Stomach smooth muscle (tissue), 2 donors: ENCODE data around the gene ARID3C.

ENCODE experiments used
- H3K27ac ChIP-seq: one replicate; pipeline ENCODE4 v1.7.0; 2013; ENCODE audit warnings: mild to moderate bottlenecking, low read length, inconsistent platforms
- H3K27me3 ChIP-seq, 2 donors: one replicate each; pipeline ENCODE4 v1.7.0; 2013; ENCODE audit warnings: low read length in 2 of 2; ENCODE audit not compliant: insufficient read depth in 2 of 2, control insufficient read depth in 1 of 2
- H3K36me3 ChIP-seq, 2 donors: one replicate each; pipeline ENCODE4 v1.7.0; 2013; ENCODE audit warnings: low read length in 2 of 2; ENCODE audit not compliant: control insufficient read depth in 2 of 2, insufficient read depth in 2 of 2
- H3K4me1 ChIP-seq: one replicate; pipeline ENCODE4 v1.7.0; 2013; ENCODE audit warnings: low read length; ENCODE audit not compliant: control insufficient read depth, insufficient read depth
- H3K4me3 ChIP-seq, 2 donors: one replicate each; pipeline ENCODE4 v1.7.0; 2013; ENCODE audit warnings: low read length in 2 of 2
- H3K9ac ChIP-seq, 2 donors: one replicate each; pipeline ENCODE4 v1.7.0; 2013; ENCODE audit warnings: low read length in 2 of 2, mild to moderate bottlenecking in 1 of 2
- H3K9me3 ChIP-seq, 2 donors: one replicate each; pipeline ENCODE4 v1.7.0; 2013; ENCODE audit warnings: low read length in 2 of 2; ENCODE audit not compliant: control insufficient read depth in 2 of 2
- donor health status: healthy.
- donor health status: Pancreatic carcinoma.

Gene ARID3C

GRCh38 chr9:34663303-34663605, 34.4 kb upstream of the ARID3C start:
- peaks cover 33% of the 10 kb centered on the region for H3K4me1 ChIP-seq
- H3K36me3 ChIP-seq = peaks cover 9 to 24% of the 10 kb centered on the region in 2 donors

GRCh38 chr9:34662526-34663302, 33.8 kb upstream of the ARID3C start, which contains the start of gene CCL27:
CCL27 (minus strand) TSS chr9:34662657; CDS start chr9:34662633, 24 bp downstream.
- H3K36me3 ChIP-seq = peaks cover 9 to 19% of the 10 kb centered on the region in 2 donors
- H3K4me1 ChIP-seq = peaks cover 30% of the 10 kb centered on the region
- no peaks in the 10 kb centered on the region for H3K27me3 ChIP-seq
- no peaks in the 10 kb centered on the region for H3K9me3 ChIP-seq
- no peak within 1 kb of the TSS for H3K27ac ChIP-seq
- no peak within 1 kb of the TSS for H3K4me3 ChIP-seq
- no peak within 1 kb of the TSS for H3K9ac ChIP-seq

More at GRCh38 chr9:34663303-34663605, 34.4 kb upstream of the ARID3C start:
- H3K4me3 ChIP-seq = no peak overlapping the region
- H3K27ac ChIP-seq = no peak overlapping the region
- H3K27me3 ChIP-seq = no peaks in the 10 kb centered on the region
- no peaks in the 10 kb centered on the region for H3K9me3 ChIP-seq
- no peak overlapping the region for H3K9ac ChIP-seq

- Histone ChIP-seq H3K27me3 (no peaks in the 10 kb centered on the region), H3K36me3 (peaks cover 9 to 17% of the 10 kb centered on the region in 2 donors), H3K9me3 (no peaks in the 10 kb centered on the region), H3K4me1 (peaks cover 24% of the 10 kb centered on the region), H3K9ac (no peak overlapping the region), H3K27ac (no peak overlapping the region), H3K4me3 (no peak overlapping the region)
These were observed 30.9 kb upstream of the ARID3C start for GRCh38 chr9:34659592-34660253.

GRCh38 chr9:34658461-34658860, 29.6 kb upstream of the ARID3C start:
- peaks cover 9 to 17% of the 10 kb centered on the region in 2 donors for H3K36me3 ChIP-seq
- no peak overlapping the region for H3K27ac ChIP-seq
- no peak overlapping the region for H3K4me3 ChIP-seq
- no peaks in the 10 kb centered on the region for H3K9me3 ChIP-seq
- H3K27me3 ChIP-seq = no peaks in the 10 kb centered on the region
- H3K9ac ChIP-seq = no peak overlapping the region
- peaks cover 28% of the 10 kb centered on the region for H3K4me1 ChIP-seq

GRCh38 chr9:34656992-34657391, 28.1 kb upstream of the ARID3C start:
- H3K9ac ChIP-seq = no peak overlapping the region
- H3K4me1 ChIP-seq = peaks cover 38% of the 10 kb centered on the region
- H3K27me3 ChIP-seq = no peaks in the 10 kb centered on the region
- H3K9me3 ChIP-seq = no peaks in the 10 kb centered on the region
- no peak overlapping the region for H3K4me3 ChIP-seq
- H3K27ac ChIP-seq = no peak overlapping the region
- H3K36me3 ChIP-seq = peaks cover 9 to 17% of the 10 kb centered on the region in 2 donors

GRCh38 chr9:34655394-34655793, 26.5 kb upstream of the ARID3C start:
- Histone ChIP-seq H3K4me1 (peaks cover 54% of the 10 kb centered on the region), H3K27me3 (no peaks in the 10 kb centered on the region), H3K9me3 (no peaks in the 10 kb centered on the region), H3K27ac (peak overlapping the region; percentile 93), H3K36me3 (peaks cover 4 to 6% of the 10 kb centered on the region in 2 donors), H3K4me3 (peak overlapping the region in 1 of 2 donors; percentile 52), H3K9ac (no peak overlapping the region)

- H3K27me3 ChIP-seq = no peaks in the 10 kb centered on the region
- peak overlapping the region in 1 of 2 donors; percentile 66 for H3K9ac ChIP-seq
- H3K36me3 ChIP-seq = peaks cover 3 to 8% of the 10 kb centered on the region in 2 donors
- H3K4me3 ChIP-seq = peak overlapping the region; percentile 47 to 63
- no peaks in the 10 kb centered on the region for H3K9me3 ChIP-seq
- H3K27ac ChIP-seq = peak overlapping the region; percentile 93
- peaks cover 56% of the 10 kb centered on the region for H3K4me1 ChIP-seq
These were observed 25.6 kb upstream of the ARID3C start for GRCh38 chr9:34654323-34655051.

GRCh38 chr9:34653151-34654072, 24.5 kb upstream of the ARID3C start:
- Histone ChIP-seq H3K4me3 (peak overlapping the region; percentile 70 to 82), H3K36me3 (peaks cover 12 to 19% of the 10 kb centered on the region in 2 donors), H3K4me1 (peaks cover 58% of the 10 kb centered on the region), H3K27me3 (no peaks in the 10 kb centered on the region), H3K9me3 (no peaks in the 10 kb centered on the region), H3K9ac (peak overlapping the region; percentile 60 to 67), H3K27ac (peak overlapping the region; percentile 93)

GRCh38 chr9:34652602-34653000, 23.7 kb upstream of the ARID3C start:
- Histone ChIP-seq H3K27ac (peak overlapping the region; percentile 93), H3K4me1 (peaks cover 66% of the 10 kb centered on the region), H3K9me3 (no peaks in the 10 kb centered on the region), H3K36me3 (peaks cover 13 to 20% of the 10 kb centered on the region in 2 donors), H3K4me3 (peak overlapping the region; percentile 70 to 82), H3K27me3 (no peaks in the 10 kb centered on the region), H3K9ac (peak overlapping the region; percentile 60 to 67)
